Panc1 (cell line): ENCODE data around the gene TDRD7. TPM values are rescaled to one million over a fixed set of nuclear protein-coding genes. Genes with fewer than 3 reads are reported as not detected.

ENCODE experiments used
- ATAC-seq: fragments of 200-7000 bp; cut with Tn5 transposase; 2 replicates; pipeline ENCODE4 v1.9.1; 2020; ENCODE audit warnings: mild to moderate bottlenecking, moderate library complexity
- BruUV-seq: library from RNA; stranded (reverse); fragments of 400-500 nt; replicated peaks from 2 replicates; lab custom pipeline; 2021; lab: Mats Ljungman, UMichigan
- CTCF ChIA-PET: fragments of 300-600 bp; sonication (Branson Sonifier 250); formaldehyde crosslinking; loops from one replicate; lab custom pipeline; 2022; ENCODE audit warnings: antibody characterized with exemption; lab: Charles Lee
- POLR2A ChIA-PET: fragments of 300-600 bp; sonication (Branson Sonifier 250); formaldehyde crosslinking; loops from one replicate; lab custom pipeline; 2022; ENCODE audit warnings: antibody characterized with exemption; lab: Charles Lee
- DNase-seq: peaks from one replicate; pipeline ENCODE4 v3.0.0-alpha.2; 2010; ENCODE audit warnings: low read depth, low spot score
- H3K27ac ChIP-seq: 2 replicates; pipeline ENCODE4 v1.5.1; 2011; ENCODE audit warnings: mild to moderate bottlenecking, low read length, inconsistent platforms
- H3K27me3 ChIP-seq: fragments of 200-500 bp; sonication (Bioruptor generic); 2 replicates; pipeline ENCODE4 v1.6.0; 2014; ENCODE audit warnings: low read length, inconsistent platforms; ENCODE audit not compliant: control insufficient read depth, insufficient read depth
- H3K36me3 ChIP-seq: fragments of 200-500 bp; sonication (Bioruptor generic); 2 replicates; pipeline ENCODE4 v1.5.1; 2014; ENCODE audit warnings: inconsistent platforms, mild to moderate bottlenecking, low read length, moderate library complexity; ENCODE audit not compliant: control insufficient read depth, insufficient read depth
- H3K4me1 ChIP-seq: 2 replicates; pipeline ENCODE4 v1.5.1; 2011; ENCODE audit warnings: inconsistent platforms, mild to moderate bottlenecking, low read length, moderate library complexity; ENCODE audit not compliant: control insufficient read depth, insufficient read depth
- H3K4me3 ChIP-seq, 2 experiments: 2 replicates each; pipeline ENCODE4 v1.5.1; 2011 to 2012; ENCODE audit warnings: low read depth in 2 of 2, low read length in 2 of 2, mild to moderate bottlenecking in 2 of 2, inconsistent platforms in 1 of 2, moderate library complexity in 1 of 2
- H3K9me3 ChIP-seq: fragments of 200-500 bp; sonication (Bioruptor generic); 2 replicates; pipeline ENCODE4 v1.5.1; 2014; ENCODE audit warnings: low read depth, mild to moderate bottlenecking, inconsistent platforms, low read length, moderate library complexity; ENCODE audit not compliant: control insufficient read depth, insufficient read depth
- CTCF ChIP-seq: fragments of 450-650 bp; IDR thresholded peaks from 2 replicates; pipeline ENCODE4 v1.5.1; 2017; ENCODE audit warnings: mild to moderate bottlenecking
- POLR2AphosphoS5 ChIP-seq: IDR thresholded peaks from 2 replicates; pipeline ENCODE4 v1.6.1; 2012; ENCODE audit warnings: mild to moderate bottlenecking, low read depth, low read length, moderate library complexity
- REST ChIP-seq, 2 experiments: IDR thresholded peaks; 2 replicates each; pipeline ENCODE4 v1.6.1; 2011 to 2012; ENCODE audit warnings: low read depth in 2 of 2, control low read depth in 1 of 2, low read length in 1 of 2, mild to moderate bottlenecking in 1 of 2, moderate library complexity in 1 of 2; ENCODE audit not compliant: insufficient read depth in 1 of 2
- SIN3A ChIP-seq: IDR thresholded peaks from 2 replicates; pipeline ENCODE4 v1.6.1; 2012; ENCODE audit warnings: low read depth, mild to moderate bottlenecking, low read length, moderate library complexity, borderline replicate concordance; ENCODE audit not compliant: insufficient read depth
- TCF7L2 ChIP-seq: IDR thresholded peaks from 2 replicates; pipeline ENCODE4 v1.6.1; 2011; ENCODE audit warnings: mild to moderate bottlenecking, low read depth, low read length, inconsistent platforms
- in situ Hi-C: cut with HindIII; loops from 2 replicates; pipeline ENCODE4 v1.10.0; 2016; ENCODE audit warnings: low sequenced_read_pairs, low pct_unique_long_range_greater_than_20kb
- intact Hi-C: fragments of 100-400 bp; cut with micrococcal nuclease; formaldehyde crosslinking; loops from one replicate; pipeline ENCODE4 v1.10.0; 2022; ENCODE audit not compliant: unreplicated experiment
- total RNA-seq: library from RNA; stranded (reverse); gene quantifications from one replicate; pipeline ENCODE4 v1.2.1, GENCODE V29; 2021; ENCODE audit not compliant: unreplicated experiment

Gene TDRD7
- total RNA-seq, 1 experiment from 2014 or later: 10.6 TPM

- H3K4me1 ChIP-seq: no peaks in the 10 kb centered on the region
- no peak for ATAC-seq
- no peaks in the 10 kb centered on the region for H3K27me3 ChIP-seq
- no peak overlapping the region for H3K27ac ChIP-seq
- intact Hi-C loops (no loop called here), in situ Hi-C loops (no loop called here)
- H3K9me3 ChIP-seq: no peaks in the 10 kb centered on the region
- DNase-seq: no peak
- CTCF ChIA-PET: no interaction called here
- TF ChIP-seq TCF7L2 (no peak), REST (IDR thresholded peaks at IDR 0.05; ENCODE audit: insufficient read depth in 1 of 2, low read depth in 2 of 2, low read length in 1 of 2) (no peak), POLR2AphosphoS5 (no peak), CTCF (no peak)
- H3K36me3 ChIP-seq: no peaks in the 10 kb centered on the region
- BruUV-seq: no TSS peak
- no peak overlapping the region for H3K4me3 ChIP-seq
- POLR2A ChIA-PET: no interaction called here
Observed at GRCh38 chr9:97462914-97463313, 51.0 kb downstream of the TDRD7 start.

GRCh38 chr9:97468658-97469448, 57.0 kb downstream of the TDRD7 start:
- Histone ChIP-seq H3K27ac (no peak overlapping the region), H3K27me3 (no peaks in the 10 kb centered on the region), H3K4me3 (no peak overlapping the region), H3K36me3 (no peaks in the 10 kb centered on the region), H3K4me1 (no peaks in the 10 kb centered on the region), H3K9me3 (no peaks in the 10 kb centered on the region)
- intact Hi-C loops: loop anchor here (2.0 kb wide), 1 partner anchor 130 kb away; no protein-coding TSS in a partner anchor
- CTCF ChIA-PET: interaction anchor here (0.6 to 2.2 kb wide), 5 partner anchors 20 to 278 kb away, joined by 3 to 18 read pairs (median 3); no protein-coding TSS in a partner anchor
- in situ Hi-C loops: no loop called here
- DNase-seq: peak; percentile 39
- peak; percentile 90 for ATAC-seq
- TF ChIP-seq POLR2AphosphoS5 (no peak), CTCF (peak; percentile 70), SIN3A (no peak), REST (IDR thresholded peaks at IDR 0.05; ENCODE audit: insufficient read depth in 1 of 2, low read depth in 2 of 2, low read length in 1 of 2) (no peak)
- BruUV-seq: no TSS peak
- POLR2A ChIA-PET: no interaction called here
